H1 (cell line): ENCODE data around the gene P2RY1. TPM values are rescaled to one million over a fixed set of nuclear protein-coding genes. Genes with fewer than 3 reads are reported as not detected.

Source experiments
- CTCF ChIA-PET: fragments of 300-600 bp; sonication (Branson Sonifier 250); formaldehyde crosslinking; loops from one replicate; lab custom pipeline; 2021; ENCODE audit not compliant: partially characterized antibody; lab: Charles Lee
- POLR2A ChIA-PET: fragments of 300-600 bp; sonication (Branson Sonifier 250); formaldehyde crosslinking; loops from one replicate; lab custom pipeline; 2021; ENCODE audit warnings: inconsistent platforms; ENCODE audit not compliant: partially characterized antibody; lab: Charles Lee
- DNase-seq, 2 experiments: peaks; one replicate each; pipeline versions ENCODE4 v3.0.0 to v3.0.0-alpha.2; 2010 to 2022; ENCODE audit warnings: low spot score in 2 of 2, low read depth in 1 of 2, mixed read lengths in 1 of 2
- FAIRE-seq: peaks from 2 replicates; lab custom pipeline; 2011; peaks lifted over from hg19 to GRCh38; lab: Jason Lieb, UNC
- H2AFZ ChIP-seq: 2 replicates; pipeline ENCODE4 v1.8.1; 2012; ENCODE audit warnings: low read length, inconsistent platforms
- H2AK5ac ChIP-seq: 2 replicates; pipeline ENCODE4 v1.6.1; 2013; ENCODE audit warnings: low read depth, low read length
- H2BK120ac ChIP-seq: replicated peaks from 2 replicates; pipeline ENCODE3; 2013; ENCODE audit warnings: low read depth, low read length, inconsistent platforms
- H2BK12ac ChIP-seq: 2 replicates; pipeline ENCODE4 v1.6.1; 2013; ENCODE audit warnings: low read depth, low read length
- H2BK15ac ChIP-seq: 2 replicates; pipeline ENCODE4 v1.6.1; 2013; ENCODE audit warnings: low read length
- H2BK20ac ChIP-seq: 2 replicates; pipeline ENCODE4 v1.6.1; 2013; ENCODE audit warnings: low read length
- H2BK5ac ChIP-seq: 2 replicates; pipeline ENCODE4 v1.6.1; 2013; ENCODE audit warnings: low read depth, low read length
- H3K14ac ChIP-seq: 2 replicates; pipeline ENCODE4 v1.6.1; 2013; ENCODE audit warnings: inconsistent platforms; ENCODE audit not compliant: insufficient read length
- H3K18ac ChIP-seq: 2 replicates; pipeline ENCODE4 v1.6.1; 2013; ENCODE audit warnings: low read length; ENCODE audit errors: extremely low read depth
- H3K23ac ChIP-seq: 2 replicates; pipeline ENCODE4 v1.6.1; 2013; ENCODE audit warnings: inconsistent platforms; ENCODE audit not compliant: insufficient read length
- H3K23me2 ChIP-seq: 2 replicates; pipeline ENCODE4 v1.6.1; 2013; ENCODE audit warnings: low read depth, low read length
- H3K27ac ChIP-seq: 2 replicates; pipeline ENCODE4 v1.6.1; 2011; ENCODE audit warnings: low read depth, low read length, inconsistent platforms
- H3K27me3 ChIP-seq, 4 experiments: replicated peaks in 1 of 4; 1 replicate in 1 of 4; 2 replicates in 3 of 4; pipeline versions ENCODE4 v1.6.1 to v1.8.1; 2011 to 2013; ENCODE audit warnings: low read length in 3 of 4, mild to moderate bottlenecking in 3 of 4, inconsistent platforms in 2 of 4, mixed read lengths in 2 of 4, moderate library complexity in 1 of 4; ENCODE audit not compliant: control insufficient read depth in 3 of 4, insufficient read depth in 3 of 4; ENCODE audit errors: extremely low read depth in 1 of 4
- H3K36me3 ChIP-seq, 4 experiments: 2 replicates each; pipeline versions ENCODE4 v1.6.1 to v1.8.1; 2011 to 2013; ENCODE audit warnings: mild to moderate bottlenecking in 4 of 4, low read length in 3 of 4, moderate library complexity in 2 of 4, control low read depth in 1 of 4, inconsistent platforms in 1 of 4; ENCODE audit not compliant: insufficient read depth in 4 of 4, control insufficient read depth in 2 of 4
- H3K4ac ChIP-seq: replicated peaks from 2 replicates; pipeline ENCODE3; 2013; ENCODE audit warnings: low read length, low read depth, mixed read lengths, inconsistent platforms; ENCODE audit not compliant: insufficient read length
- H3K4me1 ChIP-seq, 4 experiments: replicated peaks in 1 of 4; 1 replicate in 1 of 4; 2 replicates in 3 of 4; pipeline versions ENCODE4 v1.6.1 to v1.8.1; 2011 to 2013; ENCODE audit warnings: low read length in 3 of 4, inconsistent platforms in 2 of 4, mixed read lengths in 1 of 4; ENCODE audit not compliant: insufficient read depth in 4 of 4, control insufficient read depth in 3 of 4
- H3K4me2 ChIP-seq, 2 experiments: 2 replicates each; pipeline versions ENCODE4 v1.6.1 to v1.8.1; 2011 to 2013; ENCODE audit warnings: low read depth in 2 of 2, low read length in 2 of 2, control low read depth in 1 of 2, inconsistent platforms in 1 of 2, mild to moderate bottlenecking in 1 of 2; ENCODE audit not compliant: insufficient read depth in 1 of 2
- H3K4me3 ChIP-seq, 4 experiments: fragments of 200-600, 300-600 bp in 1 of 4; sonication (generic), shearing (Covaris generic), sonication (Bioruptor Twin) in 1 of 4; 2 replicates each; pipeline versions ENCODE4 v1.5.1 to v1.8.1; 2011 to 2016; ENCODE audit warnings: low read length in 4 of 4, low read depth in 3 of 4, control low read depth in 2 of 4, inconsistent platforms in 2 of 4, mild to moderate bottlenecking in 2 of 4, mixed read lengths in 1 of 4, moderate library complexity in 1 of 4; ENCODE audit not compliant: insufficient read depth in 2 of 4; ENCODE audit errors: extremely low read depth in 1 of 4
- H3K56ac ChIP-seq: replicated peaks from 2 replicates; pipeline ENCODE3; 2013; ENCODE audit warnings: low read depth, mild to moderate bottlenecking, mixed read lengths, low read length, inconsistent platforms; ENCODE audit not compliant: insufficient read length
- H3K79me1 ChIP-seq: 2 replicates; pipeline ENCODE4 v1.6.1; 2013; ENCODE audit warnings: low read depth, low read length, control low read depth
- H3K79me2 ChIP-seq, 2 experiments: 2 replicates each; pipeline versions ENCODE4 v1.6.1 to v1.8.1; 2012 to 2013; ENCODE audit warnings: low read length in 2 of 2, mild to moderate bottlenecking in 2 of 2, inconsistent platforms in 1 of 2; ENCODE audit not compliant: insufficient read depth in 2 of 2, control insufficient read depth in 1 of 2
- H3K9ac ChIP-seq, 4 experiments: replicated peaks in 1 of 4; 1 replicate in 1 of 4; 2 replicates in 3 of 4; pipeline versions ENCODE4 v1.6.1 to v1.8.1; 2011 to 2013; ENCODE audit warnings: low read depth in 3 of 4, low read length in 3 of 4, control low read depth in 2 of 4, mild to moderate bottlenecking in 2 of 4, moderate library complexity in 2 of 4, inconsistent platforms in 1 of 4; ENCODE audit errors: extremely low read depth in 1 of 4
- H3K9me3 ChIP-seq, 2 experiments: 2 replicates each; pipeline versions ENCODE4 v1.6.1 to v1.8.1; 2012 to 2013; ENCODE audit warnings: mild to moderate bottlenecking in 2 of 2, moderate library complexity in 2 of 2, control low read depth in 1 of 2, inconsistent platforms in 1 of 2, low read depth in 1 of 2, low read length in 1 of 2, mixed read lengths in 1 of 2; ENCODE audit not compliant: insufficient read depth in 2 of 2
- H4K20me1 ChIP-seq, 2 experiments: replicated peaks in 1 of 2; 2 replicates each; pipeline versions ENCODE3 to v1.8.1; 2011 to 2013; ENCODE audit warnings: inconsistent platforms in 2 of 2, low read length in 2 of 2, mild to moderate bottlenecking in 1 of 2; ENCODE audit not compliant: insufficient read depth in 2 of 2, control insufficient read depth in 1 of 2
- H4K5ac ChIP-seq: 2 replicates; pipeline ENCODE4 v1.6.1; 2013; ENCODE audit warnings: low read length, low read depth, mixed read lengths, inconsistent platforms; ENCODE audit not compliant: insufficient read length
- H4K8ac ChIP-seq: 2 replicates; pipeline ENCODE4 v1.8.0; 2013; ENCODE audit warnings: mild to moderate bottlenecking, moderate library complexity, low read length, inconsistent platforms; ENCODE audit not compliant: insufficient read depth; ENCODE audit errors: extremely low read depth
- H4K91ac ChIP-seq: replicated peaks from 2 replicates; pipeline ENCODE3; 2013; ENCODE audit warnings: low read length, mixed read lengths, inconsistent platforms; ENCODE audit not compliant: insufficient read length
- CHD2 ChIP-seq: IDR thresholded peaks from 2 replicates; pipeline ENCODE4 v1.6.1; 2012; ENCODE audit warnings: low read length, improper control_type of control experiment
- FOSL1 ChIP-seq: IDR thresholded peaks from 2 replicates; pipeline ENCODE4 v1.6.1; 2011; ENCODE audit warnings: mild to moderate bottlenecking, low read depth, low read length, moderate library complexity; ENCODE audit not compliant: insufficient read depth
- GABPA ChIP-seq: IDR thresholded peaks from 2 replicates; pipeline ENCODE4 v1.6.1; 2011; ENCODE audit warnings: mild to moderate bottlenecking, low read length, moderate library complexity, borderline replicate concordance; ENCODE audit not compliant: insufficient read depth
- JUN ChIP-seq: IDR thresholded peaks from 2 replicates; pipeline ENCODE4 v1.6.1; 2011; ENCODE audit warnings: low read depth, mild to moderate bottlenecking, improper control_type of control experiment, low read length
- NRF1 ChIP-seq: IDR thresholded peaks from 2 replicates; pipeline ENCODE4 v1.6.1; 2011; ENCODE audit warnings: mild to moderate bottlenecking, low read depth, low read length, improper control_type of control experiment
- WGBS, 2 experiments: shearing (Covaris generic) in 1 of 2; methylation state at CpG; one replicate each; pipeline versions ENCODE4 v1.1.6 to v1.1.7; 2013 to 2015; ENCODE audit warnings: low lambda C conversion rate in 2 of 2, mixed read lengths in 2 of 2, inconsistent platforms in 1 of 2, low coverage in 1 of 2, missing lambda C conversion rate in 1 of 2; ENCODE audit not compliant: insufficient replicate concordance in 2 of 2, insufficient coverage in 1 of 2, insufficient read length in 1 of 2; ENCODE audit errors: extremely low coverage in 1 of 2, missing lambda C conversion rate in 1 of 2; 5-methylcytosine and 5-hydroxymethylcytosine counted together
- polyA plus RNA-seq, 7 experiments: library from polyadenylated mRNA; depleted of rRNA in 3 of 7; stranded (reverse) in 5 of 7; unstranded in 2 of 7; fragments of >200 nt in 5 of 7; fragments of 200-250 nt in 2 of 7; gene quantifications; 1 replicate in 5 of 7; 2 replicates in 1 of 7; 4 replicates in 1 of 7; pipeline versions ENCODE4 v1.2.1 to v1.2.3, GENCODE V29; 2011 to 2013; ENCODE audit warnings: missing spikeins in 2 of 7, mixed read lengths in 2 of 7
- total RNA-seq: library from RNA; stranded (reverse); fragmentation: NEBNext Ultra II Directional; extraction: Animal tissue kit (Norgen Biotek cat#: 25700); gene quantifications from 2 replicates; pipeline ENCODE4 v1.2.1, GENCODE V29; 2021

P2RY1 gene
- total and polyA plus RNA-seq, 2 of the 8 experiments (the other 6 are each of a cell fraction or from before 2014, with no cell fraction given), result 6.5 to 28.3 TPM

DNA sequence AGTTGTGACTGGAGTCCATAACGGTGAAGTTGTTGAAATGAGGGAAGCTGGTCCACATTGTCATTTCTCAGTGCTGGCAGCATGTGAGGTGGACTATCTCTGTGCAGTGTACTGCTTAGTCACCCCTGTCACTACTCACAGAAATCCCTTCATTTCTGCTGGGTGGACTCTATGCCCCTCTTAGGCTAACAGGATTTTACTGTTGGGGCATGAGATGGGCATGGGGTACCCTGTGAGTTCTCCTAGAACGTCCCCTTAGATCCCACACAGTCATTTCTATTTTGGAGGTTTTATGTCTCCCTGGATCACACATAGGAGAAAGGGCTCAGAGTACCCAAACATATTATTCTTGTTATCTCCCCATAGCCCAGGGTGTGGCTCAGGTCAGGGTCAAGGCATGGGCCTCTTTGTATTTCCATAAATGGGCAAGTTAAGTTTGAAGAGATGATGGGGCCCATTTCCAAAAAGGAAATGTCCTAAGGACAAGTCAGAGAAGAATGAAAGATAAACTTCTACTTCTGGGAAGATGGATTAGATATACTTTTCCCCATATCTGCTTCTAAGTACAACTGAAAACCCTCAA is 15.2 kb downstream of the P2RY1 start:
- no peak for FAIRE-seq
- Histone ChIP-seq H3K4me2 (no peak overlapping the region), H2BK15ac (no peak overlapping the region), H3K79me1 (no peaks in the 10 kb centered on the region), H3K36me3 (peaks cover 0 to 6% (median 0%) of the 10 kb centered on the region in 4 experiments; a peak in 2 of 8 replicates), H4K8ac (no peak overlapping the region), H3K27ac (no peak overlapping the region), H2BK12ac (no peak overlapping the region), H2BK120ac (no peak overlapping the region), H3K23me2 (no peaks in the 10 kb centered on the region), H3K9me3 (peaks cover 19 to 25% of the 10 kb centered on the region in 2 experiments), H4K91ac (no peak overlapping the region), H3K14ac (no peak overlapping the region), H3K4me1 (no peaks in the 10 kb centered on the region), H2BK5ac (no peak overlapping the region), H3K56ac (no peak overlapping the region), H3K4me3 (no peak overlapping the region), H3K79me2 (no peaks in the 10 kb centered on the region), H3K23ac (no peak overlapping the region), H3K27me3 (no peaks in the 10 kb centered on the region), H3K4ac (no peak overlapping the region), H2AFZ (no peak overlapping the region), H3K9ac (no peak overlapping the region), H2BK20ac (no peak overlapping the region), H2AK5ac (no peak overlapping the region), H3K18ac (no peak overlapping the region), H4K20me1 (no peaks in the 10 kb centered on the region), H4K5ac (no peak overlapping the region)
- WGBS, 2 experiments, result 91% methylated on average over 2 of the region's 2 CpGs; no CpG with 5 or more reads in 1 of the 2 experiments
- no peak for DNase-seq
- TF ChIP-seq FOSL1 (no peak), NRF1 (no peak), GABPA (no peak), JUN (no peak), CHD2 (no peak)
- POLR2A ChIA-PET, result no interaction called here
- CTCF ChIA-PET, result no interaction called here
